ENCODE results near the gene MKLN1.

GRCh38 chr7:131518626-131519025, 190.9 kb downstream of the MKLN1 start:
- TF ChIP-seq EP300 (IDR thresholded peaks at IDR 0.05) (no peak), POLR2AphosphoS2 (conservative IDR thresholded peaks at IDR 0.05; ENCODE audit: low read length) (no peak), CTCF (IDR thresholded peaks at IDR 0.05) (no peak), ZC3H11A (IDR thresholded peaks at IDR 0.05) (no peak), KDM1A (IDR thresholded peaks at IDR 0.05; ENCODE audit: low read depth) (no peak), RFX5 (IDR thresholded peaks at IDR 0.05) (no peak), CHD4 (IDR thresholded peaks at IDR 0.05; ENCODE audit: borderline replicate concordance) (no peak)
